SH-SY5Y (cell line): ENCODE measurements around the gene SPATA32.

Source experiments
- GATA2 ChIP-seq: IDR thresholded peaks from 2 replicates; pipeline ENCODE4 v1.6.1; 2011; ENCODE audit warnings: mild to moderate bottlenecking, low read depth, low read length
- GATA3 ChIP-seq: IDR thresholded peaks from 2 replicates; pipeline ENCODE4 v1.6.1; 2011; ENCODE audit warnings: low read depth, mild to moderate bottlenecking, low read length, moderate library complexity

DNA sequence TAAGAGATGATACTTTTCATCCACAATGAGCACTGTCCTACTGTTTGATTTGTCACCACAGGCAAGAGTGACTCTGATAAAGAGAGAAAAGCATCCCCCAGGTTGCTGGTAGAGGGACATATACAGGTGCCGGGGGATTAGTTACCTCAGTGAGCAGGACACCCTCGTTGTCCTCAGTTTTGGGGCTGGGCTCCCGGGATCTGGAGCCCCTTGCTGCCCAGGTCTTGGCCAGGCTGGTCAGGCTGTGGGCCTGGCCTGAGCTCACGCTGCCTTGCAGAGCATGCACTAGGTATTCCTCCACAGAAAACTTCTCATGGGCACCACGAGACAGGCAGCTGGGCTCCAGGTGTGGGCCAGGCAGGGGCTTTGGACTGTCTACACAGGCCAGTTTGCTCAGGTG, 24.4 kb upstream of the SPATA32 start:
- TF ChIP-seq GATA2: no peak
- TF ChIP-seq GATA3: no peak
